ENCODE data around the gene TTC12.
A peak's percentile ranks its signal among the peaks of the same experiment; 100 is the strongest.

Gene TTC12, protein sequence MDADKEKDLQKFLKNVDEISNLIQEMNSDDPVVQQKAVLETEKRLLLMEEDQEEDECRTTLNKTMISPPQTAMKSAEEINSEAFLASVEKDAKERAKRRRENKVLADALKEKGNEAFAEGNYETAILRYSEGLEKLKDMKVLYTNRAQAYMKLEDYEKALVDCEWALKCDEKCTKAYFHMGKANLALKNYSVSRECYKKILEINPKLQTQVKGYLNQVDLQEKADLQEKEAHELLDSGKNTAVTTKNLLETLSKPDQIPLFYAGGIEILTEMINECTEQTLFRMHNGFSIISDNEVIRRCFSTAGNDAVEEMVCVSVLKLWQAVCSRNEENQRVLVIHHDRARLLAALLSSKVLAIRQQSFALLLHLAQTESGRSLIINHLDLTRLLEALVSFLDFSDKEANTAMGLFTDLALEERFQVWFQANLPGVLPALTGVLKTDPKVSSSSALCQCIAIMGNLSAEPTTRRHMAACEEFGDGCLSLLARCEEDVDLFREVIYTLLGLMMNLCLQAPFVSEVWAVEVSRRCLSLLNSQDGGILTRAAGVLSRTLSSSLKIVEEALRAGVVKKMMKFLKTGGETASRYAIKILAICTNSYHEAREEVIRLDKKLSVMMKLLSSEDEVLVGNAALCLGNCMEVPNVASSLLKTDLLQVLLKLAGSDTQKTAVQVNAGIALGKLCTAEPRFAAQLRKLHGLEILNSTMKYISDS

DNA sequence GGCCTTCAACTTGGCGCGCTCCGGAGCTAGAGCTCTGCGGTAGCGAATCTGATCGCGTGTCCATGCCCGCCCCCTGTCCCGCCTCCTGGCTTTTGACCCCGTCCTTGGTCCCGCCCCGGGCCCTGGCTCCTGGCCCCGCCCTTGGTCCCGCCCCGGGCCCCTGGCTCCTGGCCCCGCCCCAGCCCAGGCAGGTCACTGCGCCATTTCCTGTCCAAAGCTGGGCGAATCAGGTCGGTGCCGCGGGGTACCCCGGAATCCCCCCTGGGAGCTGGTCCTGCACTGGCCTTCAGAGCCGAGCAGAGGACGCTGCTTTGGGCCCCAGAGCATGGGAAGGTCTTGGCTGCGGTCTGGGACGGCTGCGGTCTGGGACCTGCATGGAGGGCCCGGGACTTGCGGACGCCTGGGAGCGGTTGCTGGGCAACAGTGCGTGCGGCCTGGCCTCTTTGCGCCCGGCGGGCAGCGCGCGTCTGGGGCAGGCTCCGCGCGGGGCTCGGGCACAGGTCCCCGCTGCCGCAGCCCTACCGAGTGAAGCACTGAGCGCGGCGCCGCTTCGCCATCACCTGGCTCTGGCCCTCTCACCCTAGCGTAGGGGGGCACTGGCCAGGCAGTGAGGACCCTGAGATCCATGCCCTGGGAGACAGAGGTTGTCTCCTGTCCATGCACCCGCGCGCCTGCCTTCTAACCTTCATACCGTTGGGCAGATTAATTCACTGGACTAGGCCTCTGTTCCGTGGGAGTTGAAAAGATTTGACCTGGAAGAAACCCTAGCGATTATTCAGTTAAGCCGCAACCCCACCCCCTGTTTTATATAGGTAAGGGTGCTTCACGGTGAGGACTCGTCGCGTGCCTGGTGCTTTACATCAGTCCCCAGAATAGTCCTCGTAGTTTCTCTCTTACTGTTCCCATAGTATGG, at the start of gene TTC12:
Gene TTC12 (plus strand): TSS at position 195 of the 913 bp plus-strand sequence. CDS start 1,675 bp downstream, outside the sequence.
- ATAC-seq (peak; percentile 99), DNase-seq (peak; percentile 97)

DNA sequence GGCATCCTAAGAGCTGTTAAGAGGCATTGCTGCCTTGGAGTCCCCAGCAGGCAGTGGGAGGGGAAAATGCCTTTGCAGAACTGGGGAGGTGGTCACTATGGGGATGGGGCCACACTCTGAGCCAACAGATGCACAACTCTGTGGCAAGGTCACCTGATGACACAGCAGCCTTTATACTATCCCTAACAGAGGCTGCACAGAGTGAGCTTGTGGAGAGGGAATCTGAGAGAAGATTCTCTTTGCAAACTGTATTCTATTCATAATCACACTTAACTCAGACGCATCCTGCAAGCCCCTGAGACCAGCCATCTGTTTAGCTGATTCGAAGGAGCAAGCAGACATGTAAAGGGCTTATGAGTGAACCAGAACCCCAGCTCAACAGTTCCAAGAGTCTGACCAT, 49.0 kb upstream of the TTC12 start:
- no peak for ATAC-seq
- DNase-seq: no peak

DNA sequence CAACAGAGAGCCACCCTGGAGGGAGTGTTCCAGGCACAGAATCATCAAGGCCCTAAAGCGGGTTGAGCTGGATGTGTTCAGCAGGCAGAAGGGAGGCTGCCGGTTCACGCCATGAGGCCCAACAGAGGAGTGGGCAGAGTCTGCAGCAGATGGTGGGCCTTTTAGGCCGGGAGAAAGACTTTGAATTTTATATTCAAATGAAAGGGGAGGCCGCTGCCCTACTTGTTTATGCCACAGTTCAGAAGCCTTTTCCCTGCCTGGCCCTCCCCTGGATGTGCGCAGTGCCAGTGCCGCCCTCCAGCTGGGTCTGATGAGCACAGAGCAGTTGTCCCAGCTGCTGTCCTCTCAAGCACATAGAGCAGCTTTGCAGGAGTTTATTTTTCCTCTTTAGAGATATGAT, 46.9 kb upstream of the TTC12 start:
- no peak for ATAC-seq

DNA sequence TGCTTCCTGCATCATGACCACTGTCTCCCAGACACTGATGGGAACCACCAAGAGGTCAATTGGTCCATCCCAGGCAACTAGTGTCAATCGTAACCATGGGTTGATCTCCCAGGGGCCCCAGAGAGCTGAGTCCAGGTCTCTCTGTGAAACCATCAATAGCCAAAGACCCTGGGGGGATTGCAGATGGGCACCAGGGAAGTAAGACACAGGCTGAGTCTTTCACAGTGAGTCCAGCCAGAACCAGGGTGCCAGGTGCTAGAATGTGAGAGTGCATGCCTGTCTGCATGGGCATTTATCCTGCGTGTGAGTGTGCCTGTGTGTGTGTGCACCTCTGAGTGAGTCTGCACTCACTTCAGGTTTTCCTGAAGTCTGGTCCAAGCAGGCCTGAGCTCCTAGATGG, 45.3 kb upstream of the TTC12 start:
- ATAC-seq: no peak

More for the DNA sequence above, 46.9 kb upstream of the TTC12 start:
- no peak for DNase-seq

DNA sequence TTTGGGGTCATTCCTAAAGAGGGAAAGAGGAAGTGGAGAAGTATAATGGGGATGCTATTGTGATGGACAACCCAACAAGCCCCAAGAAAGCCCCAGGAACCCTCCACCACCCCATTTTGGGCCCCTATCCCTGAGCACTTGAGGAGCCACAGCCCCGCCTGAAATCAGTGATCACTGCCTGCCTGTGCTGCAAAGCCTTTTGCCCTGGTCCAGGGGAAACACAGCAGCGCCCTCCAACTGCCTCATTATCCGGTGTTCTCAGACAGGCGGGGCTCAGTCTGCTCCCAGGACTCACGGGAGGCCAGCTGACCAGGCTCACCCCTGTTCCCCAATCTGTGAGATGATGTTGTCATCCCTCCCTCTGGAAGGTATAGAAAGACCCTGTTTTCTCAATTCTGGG, 44.7 kb upstream of the TTC12 start:
- ATAC-seq (no peak), DNase-seq (no peak)

More for the DNA sequence above, 45.3 kb upstream of the TTC12 start:
- DNase-seq: no peak

DNA sequence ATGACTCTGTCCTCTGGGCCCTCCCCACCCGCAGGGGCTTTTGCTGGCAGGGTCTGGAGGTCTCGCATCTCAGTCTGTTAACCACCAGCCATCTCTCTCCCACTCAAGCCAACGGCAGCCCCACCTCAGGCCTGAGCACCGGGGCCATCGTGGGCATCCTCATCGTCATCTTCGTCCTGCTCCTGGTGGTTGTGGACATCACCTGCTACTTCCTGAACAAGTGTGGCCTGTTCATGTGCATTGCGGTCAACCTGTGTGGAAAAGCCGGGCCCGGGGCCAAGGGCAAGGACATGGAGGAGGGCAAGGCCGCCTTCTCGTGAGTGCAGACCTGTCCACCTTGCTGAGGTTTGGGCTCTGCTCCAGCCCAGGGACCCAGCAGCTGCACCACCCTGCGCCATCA, 44.3 kb upstream of the TTC12 start:
- DNase-seq: no peak
- ATAC-seq: no peak

DNA sequence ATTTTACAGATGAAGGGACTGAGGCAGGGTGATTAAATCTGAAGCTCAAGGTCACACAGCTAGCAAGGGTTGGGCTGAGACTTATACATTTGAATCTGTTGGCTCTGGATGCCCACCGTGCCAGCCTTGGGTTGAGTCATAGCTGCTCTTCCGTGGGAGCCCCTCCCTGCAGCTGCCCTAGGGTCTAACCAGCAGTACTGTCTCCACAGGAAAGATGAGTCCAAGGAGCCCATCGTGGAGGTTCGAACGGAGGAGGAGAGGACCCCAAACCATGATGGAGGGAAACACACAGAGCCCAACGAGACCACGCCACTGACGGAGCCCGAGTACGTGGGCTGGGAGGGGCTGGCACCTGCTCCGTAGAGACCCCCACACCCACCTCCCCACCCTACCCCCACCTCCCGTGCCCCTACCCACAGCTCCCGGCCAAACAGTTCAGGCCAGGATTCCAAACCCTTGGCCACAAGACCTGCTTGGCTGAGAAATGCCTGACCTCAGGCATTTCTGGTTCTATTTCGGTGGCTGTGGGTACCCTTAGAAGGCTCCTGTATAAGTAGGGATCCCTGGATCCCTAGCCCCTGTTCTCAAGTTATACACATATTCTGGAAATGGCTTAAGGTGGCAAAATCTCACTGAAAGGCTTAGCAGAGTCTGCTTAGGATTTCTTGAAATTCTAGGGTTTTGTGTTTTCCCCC, 42.7 kb upstream of the TTC12 start:
- no peak for ATAC-seq
- DNase-seq: no peak

DNA sequence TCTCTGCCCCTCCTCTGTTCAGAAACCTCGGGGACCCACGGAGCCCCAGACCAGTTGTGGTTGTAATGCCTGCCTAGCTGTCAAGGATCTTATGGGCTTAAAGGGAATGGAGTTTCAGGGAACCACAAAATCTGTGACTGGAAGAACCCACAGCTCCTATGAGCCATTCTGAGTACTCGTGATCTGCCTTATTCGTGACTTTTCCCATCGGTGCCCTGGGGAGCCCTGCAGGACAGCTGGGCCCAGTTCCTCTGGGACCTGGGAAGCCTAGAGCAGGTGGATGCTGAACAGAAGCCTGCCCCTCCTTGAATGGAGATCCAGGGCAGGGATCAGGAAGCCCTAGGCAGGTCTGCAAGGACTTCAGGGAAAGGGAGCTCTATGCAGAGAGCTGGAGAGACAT, 42.1 kb upstream of the TTC12 start:
- ATAC-seq (no peak), DNase-seq (no peak)

DNA sequence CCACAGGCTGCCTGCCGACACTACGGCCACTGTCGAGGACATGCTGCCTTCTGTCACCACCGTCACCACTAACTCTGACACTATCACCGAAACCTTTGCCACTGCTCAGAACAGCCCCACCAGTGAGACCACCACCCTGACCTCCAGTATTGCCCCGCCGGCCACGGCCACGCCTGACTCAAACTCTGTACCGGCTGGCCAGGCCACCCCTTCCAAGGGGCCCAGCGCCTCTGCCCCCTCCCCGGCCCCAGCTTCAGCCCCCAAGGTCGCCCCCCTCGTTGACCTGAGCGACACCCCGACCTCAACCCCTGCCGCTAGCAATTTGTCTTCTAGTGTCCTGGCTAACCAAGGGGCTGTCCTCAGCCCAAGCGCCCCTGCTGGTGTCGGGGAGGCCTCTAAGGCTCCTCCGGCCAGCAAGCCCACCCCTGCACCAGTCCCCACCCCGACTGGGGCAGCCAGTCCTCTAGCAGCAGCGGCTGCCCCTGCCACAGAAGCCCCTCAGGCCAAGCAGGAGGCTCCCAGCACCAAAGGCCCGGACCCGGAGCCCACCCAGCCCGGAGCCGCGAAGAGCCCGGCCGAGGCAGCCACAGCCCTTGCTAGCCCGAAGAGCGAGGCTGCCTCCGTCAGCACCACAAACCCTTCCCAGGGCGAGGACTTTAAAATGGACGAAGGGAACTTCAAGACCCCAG, 41.3 kb upstream of the TTC12 start:
- ATAC-seq: no peak
- DNase-seq: no peak

DNA sequence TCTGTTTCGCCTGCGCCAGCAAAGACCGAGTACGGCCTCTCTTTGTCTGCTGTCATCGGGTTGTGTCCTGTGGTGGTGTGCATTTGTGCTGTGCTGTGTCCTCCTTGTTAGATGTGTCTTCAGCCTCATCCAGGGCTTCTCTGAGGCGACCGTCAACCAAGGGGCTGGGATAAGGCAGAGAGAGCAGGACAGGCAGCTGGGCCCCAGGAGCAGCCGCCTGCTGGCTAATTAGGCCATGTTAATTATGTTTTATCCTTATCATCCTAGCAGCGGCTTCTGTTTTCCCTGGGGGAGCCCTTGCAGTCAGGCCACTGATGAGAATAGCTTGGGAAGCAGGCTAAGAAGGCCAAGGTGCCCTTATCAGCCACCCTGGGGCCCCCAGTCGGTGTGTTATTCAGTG, 40.7 kb upstream of the TTC12 start:
- no peak for DNase-seq
- ATAC-seq: no peak

DNA sequence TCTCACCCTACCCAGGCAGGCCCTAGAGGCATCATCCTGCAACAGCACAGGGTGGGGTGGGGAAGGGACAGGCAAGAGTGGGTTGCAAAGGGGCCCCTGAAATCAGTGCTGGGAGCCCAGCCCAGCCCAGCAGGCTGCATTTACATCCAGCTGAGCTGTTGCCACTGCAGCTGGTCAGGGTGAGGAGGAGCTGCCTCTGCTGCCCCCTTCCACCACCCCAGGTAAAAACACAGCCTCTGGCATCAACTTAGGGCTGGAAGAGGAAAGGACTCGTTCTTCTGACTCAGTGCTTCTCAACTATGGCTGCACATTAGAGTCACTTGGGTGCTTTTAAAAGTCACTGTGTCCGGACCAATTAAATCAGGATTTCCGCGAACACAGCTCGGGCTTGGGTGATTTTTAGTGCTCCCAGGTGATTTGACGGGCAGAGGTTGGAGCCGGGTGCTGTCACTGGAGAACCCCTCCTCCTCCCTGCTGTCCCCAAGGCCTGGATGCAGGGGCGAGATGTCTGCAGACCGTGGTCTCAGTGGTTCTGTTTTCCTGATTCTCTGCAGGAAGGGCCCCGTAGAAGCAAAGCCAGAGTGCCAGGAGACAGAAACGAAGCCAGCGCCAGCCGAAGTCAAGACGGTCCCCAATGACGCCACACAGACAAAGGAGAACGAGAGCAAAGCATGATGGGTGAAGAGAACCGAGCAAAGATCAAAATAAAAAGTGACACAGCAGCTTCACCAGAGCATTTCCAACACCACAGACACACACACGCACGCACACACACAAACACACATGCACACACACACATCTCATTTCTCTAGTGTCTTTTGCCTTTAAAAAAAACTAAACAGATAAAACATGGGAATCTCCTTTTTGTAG, 39.4 kb upstream of the TTC12 start:
- DNase-seq: no peak
- no peak for ATAC-seq

DNA sequence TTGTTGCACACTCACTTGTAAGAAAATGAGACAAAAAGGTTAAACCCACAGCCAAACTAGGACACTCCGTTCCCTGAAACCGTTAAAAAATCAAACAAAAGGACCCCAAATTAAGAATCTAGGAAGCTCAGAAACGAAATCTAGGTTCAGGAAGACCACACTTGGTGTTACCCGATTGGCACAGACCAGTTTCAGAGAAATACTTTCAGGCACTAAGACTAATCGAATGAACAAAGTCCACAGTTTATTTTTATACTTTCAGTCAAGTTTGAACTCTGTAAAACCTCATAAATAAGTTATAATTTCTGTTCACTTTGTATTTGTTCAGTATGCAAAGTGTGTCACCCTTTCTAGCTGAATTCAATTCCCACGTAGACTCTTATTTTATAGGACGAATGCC, 38.8 kb upstream of the TTC12 start:
- DNase-seq (no peak), ATAC-seq (no peak)

DNA sequence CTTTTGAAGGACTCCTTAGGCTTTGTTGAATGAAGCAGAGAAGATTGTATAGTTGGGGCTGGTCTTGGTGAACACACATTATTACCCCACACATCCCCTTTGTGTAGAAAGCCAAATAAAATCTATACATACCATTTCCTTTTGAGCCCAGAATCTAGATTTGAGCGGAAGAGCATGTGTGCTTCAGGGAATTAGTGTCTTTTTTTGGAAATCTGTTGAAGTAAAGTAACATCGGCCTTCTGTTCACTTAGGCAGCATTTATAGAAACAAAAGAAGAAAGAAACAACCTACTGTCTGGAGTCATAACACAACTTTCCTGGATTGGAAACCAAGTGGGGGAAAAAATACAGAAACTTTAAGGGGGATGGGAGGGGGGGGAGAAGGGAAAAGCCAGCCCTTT, 37.9 kb upstream of the TTC12 start:
- ATAC-seq: no peak
- no peak for DNase-seq

DNA sequence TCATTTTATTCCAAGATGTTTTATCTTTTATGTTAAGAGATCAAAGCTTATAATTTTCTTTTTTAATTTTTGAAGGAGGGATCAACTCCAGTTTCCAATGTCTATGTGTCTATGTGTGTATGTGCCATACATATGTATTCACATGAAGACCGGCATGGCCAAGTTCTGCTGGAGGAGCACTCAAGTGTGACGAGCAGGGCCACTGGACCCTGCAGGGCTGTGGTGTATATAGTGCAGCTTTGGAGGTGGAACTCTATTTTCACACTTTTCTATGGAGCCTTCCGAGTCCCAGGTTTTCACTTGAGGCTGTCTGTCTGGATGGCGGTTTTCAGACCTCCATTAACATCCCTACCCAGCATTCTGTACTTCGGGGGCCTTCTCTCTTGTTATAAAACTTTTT, 36.5 kb upstream of the TTC12 start:
- DNase-seq (no peak), ATAC-seq (no peak)

DNA sequence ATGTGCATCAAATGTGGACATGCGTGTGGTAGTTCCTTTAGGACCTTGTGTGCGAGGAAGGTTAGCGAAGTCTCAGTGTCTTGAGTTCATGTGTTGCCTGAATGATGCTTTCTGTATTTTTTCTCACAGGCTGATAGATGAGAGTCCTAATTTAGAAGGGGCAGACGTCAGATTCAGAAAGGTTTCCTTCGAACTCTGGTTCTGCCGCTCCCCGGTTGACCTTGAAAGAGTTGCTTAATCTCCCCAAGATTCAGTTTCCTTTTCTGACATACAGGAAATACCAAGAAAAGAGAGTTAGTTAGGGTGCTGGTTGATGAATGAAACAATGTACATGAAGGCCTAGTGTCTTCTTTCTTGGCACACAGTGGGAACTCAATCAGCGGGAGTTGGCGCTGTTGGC, 35.9 kb upstream of the TTC12 start:
- no peak for DNase-seq

DNA sequence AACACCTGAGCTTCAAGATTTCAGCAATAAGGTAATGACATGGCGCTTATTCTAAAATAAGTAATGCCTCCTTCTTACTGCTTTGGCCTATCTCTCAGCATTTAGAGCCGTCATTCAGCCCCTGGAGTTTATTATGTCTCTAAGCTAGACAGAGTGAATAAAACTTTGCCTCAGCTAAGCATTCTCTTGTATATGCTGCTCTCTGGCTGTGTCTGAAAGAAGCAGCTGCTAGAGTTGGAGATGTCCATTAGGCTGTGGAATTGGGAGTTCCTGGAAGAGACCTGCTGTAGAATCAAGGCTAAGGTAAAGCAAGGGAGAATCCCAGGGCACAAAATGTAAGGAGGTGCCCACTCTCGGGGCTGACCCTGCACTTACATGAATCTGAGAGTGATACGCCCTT, 35.5 kb upstream of the TTC12 start:
- DNase-seq (no peak), ATAC-seq (no peak)

More for the DNA sequence above, 35.9 kb upstream of the TTC12 start:
- no peak for ATAC-seq

DNA sequence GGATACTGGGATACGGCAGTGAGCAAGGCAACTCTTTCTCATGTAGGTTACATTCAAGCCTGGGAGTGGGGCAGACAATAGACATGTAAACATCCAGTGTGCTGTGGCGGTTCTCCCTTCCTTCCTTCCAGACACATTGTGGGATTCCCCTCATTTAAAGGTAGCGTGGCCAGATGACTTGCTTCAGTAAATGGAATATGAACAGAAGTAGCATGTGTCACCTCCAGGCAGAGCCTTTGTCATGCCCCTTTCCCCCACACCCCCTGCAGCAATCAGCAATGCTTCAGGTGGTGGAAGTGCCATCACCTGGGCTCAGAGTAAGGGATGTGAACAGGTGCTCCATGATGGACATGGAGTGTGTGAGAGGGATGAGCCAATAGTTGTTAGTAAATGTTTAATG, 34.8 kb upstream of the TTC12 start:
- no peak for ATAC-seq

DNA sequence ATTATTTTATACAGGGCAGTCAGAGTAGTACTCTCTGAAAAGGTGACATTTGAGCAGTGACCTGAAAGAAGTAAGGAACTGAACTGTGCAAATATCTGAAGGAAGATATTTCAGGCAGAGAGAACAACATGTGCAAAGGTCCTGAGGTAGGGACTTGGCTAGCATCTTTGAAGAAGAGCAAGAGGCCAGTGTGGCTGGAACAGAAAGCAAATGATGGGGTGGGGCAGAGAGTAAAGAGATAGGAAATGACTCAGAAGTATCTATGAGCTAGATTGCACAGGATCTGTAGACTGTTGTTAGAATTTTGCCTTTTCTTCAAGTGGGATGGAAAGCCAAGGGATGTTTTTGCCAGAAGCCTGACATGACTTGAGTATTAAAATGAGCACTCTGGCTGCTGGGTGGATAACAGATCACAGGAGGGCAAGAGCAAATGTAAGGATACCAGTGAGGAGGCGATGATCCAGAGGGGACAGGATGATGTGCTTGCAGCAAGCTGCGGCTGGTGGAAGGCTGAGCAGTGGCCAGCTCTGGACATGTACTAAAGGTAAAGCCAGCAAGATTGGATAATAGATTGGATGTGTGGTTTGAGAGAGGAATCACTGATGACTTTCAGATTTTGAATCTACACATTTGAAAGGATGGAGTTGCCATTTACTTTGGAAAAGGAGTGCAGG, 33.2 kb upstream of the TTC12 start:
- DNase-seq (no peak), ATAC-seq (no peak)

More for the DNA sequence above, 34.8 kb upstream of the TTC12 start:
- no peak for DNase-seq

DNA sequence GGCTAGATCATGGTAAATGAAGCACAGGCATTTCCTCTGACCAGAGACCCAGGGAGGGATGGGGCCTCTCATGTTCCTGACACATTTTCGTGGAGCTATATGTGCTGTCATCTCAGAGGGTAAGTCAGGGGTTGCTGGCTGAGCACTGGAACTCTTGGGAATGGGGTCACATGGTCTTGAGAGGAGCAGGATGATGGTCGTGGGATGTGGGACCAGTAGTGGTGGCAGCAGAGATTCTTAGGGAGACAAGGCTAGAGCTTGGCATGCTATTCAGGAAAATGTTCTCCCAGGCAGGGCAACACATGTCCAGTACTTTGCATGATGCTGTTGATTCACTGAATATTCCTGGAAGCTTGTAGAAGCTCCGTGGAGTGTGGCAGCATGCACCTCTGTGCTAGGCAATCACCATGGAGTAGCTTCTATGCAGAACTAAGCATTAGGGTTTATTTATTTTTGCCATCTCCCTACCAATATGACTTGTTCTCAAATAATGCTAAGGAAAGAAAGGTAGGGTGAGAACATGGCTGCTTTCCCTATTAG, 31.4 kb upstream of the TTC12 start:
- ATAC-seq (no peak), DNase-seq (no peak)

DNA sequence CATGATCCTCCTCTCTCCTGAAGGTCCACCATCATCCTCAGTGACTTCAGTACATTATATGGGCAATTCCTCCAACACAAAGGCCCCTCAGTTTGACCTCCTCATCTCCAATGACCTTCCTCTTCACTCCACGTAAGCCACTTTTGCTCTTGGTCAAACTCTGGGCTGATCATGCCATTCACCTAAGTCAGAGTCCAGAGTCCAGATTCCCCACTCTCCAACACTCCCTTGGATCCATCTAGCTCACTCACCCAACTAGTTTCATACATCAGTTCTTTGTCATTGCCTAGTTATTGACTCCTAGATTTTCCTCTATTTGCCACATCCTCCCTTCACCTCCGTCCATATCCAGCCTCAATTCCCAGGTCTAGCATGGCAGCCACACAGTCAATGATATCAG, 30.5 kb upstream of the TTC12 start:
- ATAC-seq: no peak
- no peak for DNase-seq

Data from stimulated activated naive CD8-positive, alpha-beta T cell treated with anti-CD3 and anti-CD28 coated beads, Interleukin-15, Interleukin-2, amounts not matched to agents 100 U/mL and 50 U/mL, for 24 hours (primary cell).